Stimulated activated CD8-positive, alpha-beta memory T cell treated with anti-CD3 and anti-CD28 coated beads, Interleukin-4, amount 100 ng/mL, for 48 hours (primary cell): ENCODE results near the gene TOLLIP.

ENCODE experiments used
- DNase-seq: peaks from one replicate; pipeline ENCODE4 v3.0.0-alpha.2; 2020

The TOLLIP gene

GRCh38 chr11:1240771-1241170 lies 68.7 kb downstream of the TOLLIP start:
- no peak for DNase-seq

- no peak for DNase-seq
These were observed 69.7 kb downstream of the TOLLIP start for GRCh38 chr11:1239596-1240205.

GRCh38 chr11:1238767-1239595 lies 70.5 kb downstream of the TOLLIP start:
- DNase-seq: no peak

- DNase-seq: no peak
These were observed 71.6 kb downstream of the TOLLIP start for GRCh38 chr11:1237851-1238250.

- DNase-seq: no peak
These were observed 72.3 kb downstream of the TOLLIP start for GRCh38 chr11:1237128-1237580.

GRCh38 chr11:1236316-1237127 lies 72.9 kb downstream of the TOLLIP start:
- no peak for DNase-seq

GRCh38 chr11:1235901-1236315 lies 73.5 kb downstream of the TOLLIP start:
- no peak for DNase-seq

- DNase-seq: no peak
These were observed 74.0 kb downstream of the TOLLIP start for GRCh38 chr11:1235306-1235900.

GRCh38 chr11:1234771-1235305 lies 74.6 kb downstream of the TOLLIP start:
- DNase-seq: no peak

GRCh38 chr11:1234054-1234720 lies 75.2 kb downstream of the TOLLIP start:
- no peak for DNase-seq

- DNase-seq: no peak
These were observed 75.9 kb downstream of the TOLLIP start for GRCh38 chr11:1233351-1234053.

- DNase-seq: no peak
These were observed 76.5 kb downstream of the TOLLIP start for GRCh38 chr11:1232883-1233321.

- no peak for DNase-seq
These were observed 77.2 kb downstream of the TOLLIP start for GRCh38 chr11:1232021-1232882.

- DNase-seq: no peak
These were observed 77.9 kb downstream of the TOLLIP start for GRCh38 chr11:1231396-1232020.

- DNase-seq: no peak
These were observed 78.7 kb downstream of the TOLLIP start for GRCh38 chr11:1230456-1231395.

- DNase-seq: no peak
These were observed 79.3 kb downstream of the TOLLIP start for GRCh38 chr11:1230121-1230455.

GRCh38 chr11:1229471-1230120 lies 79.8 kb downstream of the TOLLIP start:
- no peak for DNase-seq

- DNase-seq: no peak
These were observed 80.4 kb downstream of the TOLLIP start for GRCh38 chr11:1228921-1229451.
